Dermis microvascular lymphatic vessel endothelial cell (primary cell): ENCODE measurements around the gene ANGPTL8. TPM values are rescaled to one million over a fixed set of nuclear protein-coding genes. Genes with fewer than 3 reads are reported as not detected.

ENCODE experiments used
- DNase-seq, 2 donors: peaks; one replicate each; pipeline versions ENCODE4 v3.0.0 to v3.0.0-alpha.2; 2010; ENCODE audit warnings: low read depth in 2 of 2
- total RNA-seq: library from RNA; depleted of rRNA; stranded (reverse); fragments of >200 nt; gene quantifications from 2 replicates; pipeline ENCODE4 v1.2.1, GENCODE V29; 2014

ANGPTL8 gene
- total RNA-seq, 1 donor from 2014 or later = not detected

DNA sequence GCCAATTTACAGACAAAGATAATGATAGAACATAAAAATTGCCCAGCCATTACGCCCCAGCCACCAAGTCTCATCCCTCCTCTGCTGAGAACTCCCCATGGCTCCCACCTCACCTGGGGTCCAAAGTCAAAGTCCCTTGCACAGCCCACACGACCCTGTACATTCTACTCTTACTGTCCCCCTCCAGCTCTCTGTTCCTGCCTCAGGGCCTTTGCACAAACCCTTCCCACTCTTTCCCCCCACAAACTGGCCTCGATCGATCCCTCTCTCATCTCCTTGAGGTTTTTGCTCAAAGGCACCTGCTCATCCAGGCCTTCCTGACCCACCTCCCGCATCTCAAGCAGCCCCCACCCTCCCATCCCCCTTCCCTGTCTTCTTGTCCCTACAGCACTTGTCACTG, 21.6 kb downstream of the ANGPTL8 start:
- no peak for DNase-seq

DNA sequence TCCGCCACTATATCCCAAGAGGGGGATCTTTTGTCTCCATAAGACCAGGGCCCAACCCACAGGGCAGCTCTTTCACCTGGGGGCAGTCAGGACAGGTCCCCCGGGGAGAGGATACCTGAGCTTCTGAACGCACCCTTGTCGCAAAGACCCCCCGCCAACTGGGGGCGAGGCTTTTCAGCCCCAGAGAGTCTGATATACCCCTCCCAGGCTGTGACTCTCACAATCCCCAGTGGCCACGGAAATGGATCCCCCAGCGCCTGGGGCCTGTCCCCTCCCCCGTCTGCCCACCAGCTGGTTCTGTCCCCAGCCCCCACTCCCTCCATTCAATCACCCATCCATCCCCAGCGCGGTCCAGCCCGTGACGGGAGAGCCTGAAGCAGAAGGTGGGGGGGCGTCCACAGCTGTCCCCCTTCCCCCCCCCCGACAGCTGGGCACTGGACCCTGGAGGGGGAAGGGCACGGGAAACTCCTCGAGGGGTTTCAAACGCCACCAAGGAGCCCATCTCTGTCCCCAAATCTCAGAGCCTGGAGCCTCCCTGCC, 22.1 kb downstream of the ANGPTL8 start:
- no peak for DNase-seq

DNA sequence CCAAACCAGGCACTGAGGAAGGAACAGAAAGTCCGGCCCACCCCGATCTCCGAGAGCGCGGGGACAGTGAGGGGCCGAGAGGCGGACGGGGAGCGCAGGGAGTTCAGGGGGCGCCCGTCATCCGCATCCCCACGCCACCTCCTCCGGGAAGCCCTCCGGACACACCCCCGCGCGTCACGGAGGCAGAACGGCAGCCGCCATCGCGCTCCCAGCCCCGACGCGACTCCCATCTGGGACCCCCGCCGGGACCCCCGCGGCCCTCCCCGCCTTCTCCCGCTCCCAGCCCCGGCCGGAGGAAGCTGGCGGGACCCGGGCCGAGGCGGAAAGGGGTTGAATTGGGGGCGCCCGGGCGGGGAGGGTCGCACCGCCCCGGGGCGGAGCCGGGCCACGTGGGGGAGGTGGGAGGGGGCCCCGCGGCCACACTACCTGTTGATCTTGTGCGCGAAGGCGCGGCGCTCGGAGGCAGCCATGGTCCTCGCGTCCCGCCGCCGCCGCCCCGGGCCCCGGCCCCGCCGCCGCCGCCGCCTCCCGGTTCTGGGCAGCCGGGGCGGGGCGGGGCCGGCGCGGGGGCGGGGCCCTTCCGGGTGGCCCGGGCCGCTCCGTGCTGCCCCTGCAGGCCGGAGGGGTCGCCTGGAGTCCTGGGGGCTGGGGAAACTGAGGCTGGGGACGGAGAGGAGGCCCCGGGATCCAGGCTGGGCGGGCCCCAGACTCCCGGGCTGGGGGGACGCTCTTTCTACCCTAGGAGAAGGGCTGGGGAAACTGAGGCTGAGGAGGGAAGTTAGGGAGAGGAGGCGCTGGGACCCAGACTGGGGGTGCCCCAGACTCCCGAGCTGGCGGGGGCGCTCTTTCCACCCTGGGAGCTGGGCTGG, 22.8 kb downstream of the ANGPTL8 start, which contains the start of gene DOCK6:
DOCK6 (minus strand) TSS at position 554 of the 869 bp plus-strand sequence; CDS start at position 470, 84 bp downstream.
- DNase-seq = peak in 1 of 2 donors; percentile 43

DNA sequence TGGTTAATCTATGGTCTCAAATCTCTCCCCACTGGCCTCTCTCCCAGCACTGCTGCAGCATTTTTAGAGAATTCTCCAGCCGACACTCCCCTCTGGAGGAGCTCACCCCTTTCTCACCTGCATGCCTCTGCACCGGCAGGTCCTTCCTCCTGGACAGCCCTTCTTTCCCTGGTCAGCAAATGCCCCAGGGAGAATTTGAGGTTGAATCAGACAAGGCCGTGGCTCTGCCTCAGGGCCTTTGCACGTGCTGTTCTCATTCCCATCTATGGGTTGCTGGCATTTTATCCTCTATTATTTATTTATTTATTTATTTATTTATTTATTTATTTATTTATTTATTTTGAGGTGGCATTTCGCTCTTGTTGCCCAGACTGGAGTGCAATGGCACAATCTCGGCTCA, 24.3 kb downstream of the ANGPTL8 start:
- DNase-seq = no peak

DNA sequence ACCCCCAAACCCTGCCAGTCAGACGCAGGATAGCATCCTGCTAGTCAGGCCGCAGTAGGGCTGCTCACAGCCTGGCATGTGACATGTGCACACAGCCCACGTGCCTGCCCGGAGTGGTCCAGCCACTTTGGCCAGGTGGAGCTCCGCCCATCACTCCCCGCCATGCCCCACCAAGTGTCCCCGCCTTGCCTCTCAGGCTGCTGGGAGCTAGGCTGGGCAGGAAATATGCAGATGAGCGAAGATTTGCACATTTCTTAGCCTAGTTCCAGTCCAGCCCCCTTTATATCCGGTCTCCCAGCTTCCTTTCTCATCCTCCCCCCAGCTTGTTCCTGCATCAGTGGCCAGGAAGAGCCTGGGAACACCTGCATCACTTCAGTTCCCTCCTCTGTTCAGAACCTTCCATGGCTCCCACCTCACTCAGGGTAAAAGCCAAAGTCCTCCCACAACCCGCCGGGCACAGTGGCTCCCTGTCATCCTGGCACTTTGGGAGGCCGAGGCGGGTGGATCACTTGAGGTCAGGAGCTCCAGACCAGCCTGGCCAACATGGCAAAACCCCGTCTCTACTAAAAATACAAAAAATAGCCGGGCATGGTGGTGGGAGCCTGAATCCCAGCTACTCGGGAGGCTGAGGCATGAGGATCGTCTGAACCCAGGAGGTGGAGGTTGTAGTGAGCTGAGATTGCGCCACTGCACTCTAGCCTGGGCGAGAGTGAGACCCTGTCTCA, 25.2 kb downstream of the ANGPTL8 start:
- DNase-seq = peak in 1 of 2 donors; percentile 84

DNA sequence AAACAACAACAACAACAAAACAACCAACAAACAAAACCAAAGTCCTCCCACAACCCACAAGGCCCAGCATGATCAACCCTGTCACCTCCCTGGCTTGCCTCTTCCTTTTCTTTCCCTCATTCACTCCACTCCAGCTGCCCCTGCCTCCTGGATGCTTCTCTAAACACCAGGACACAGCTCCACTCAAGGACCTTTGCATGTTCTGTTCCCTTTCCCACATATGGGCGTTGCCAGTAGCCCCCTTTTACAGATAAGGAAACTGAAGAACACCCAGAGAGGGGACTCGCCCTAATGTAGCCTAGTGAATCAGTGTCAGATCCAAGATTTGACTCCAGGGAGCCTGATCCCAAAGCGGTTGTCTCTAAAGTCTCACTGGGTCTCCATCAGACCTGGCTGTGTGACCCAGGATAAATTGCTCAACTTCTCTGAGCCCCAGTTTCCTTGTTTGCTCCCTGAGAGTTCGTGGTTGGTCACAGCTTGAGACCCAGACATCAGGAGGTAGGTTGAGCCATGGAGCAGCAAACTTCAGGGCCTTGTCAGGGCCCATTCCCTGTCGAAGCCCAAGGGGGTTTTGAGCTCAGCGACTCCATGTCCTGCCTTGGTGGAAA, 25.9 kb downstream of the ANGPTL8 start:
- no peak for DNase-seq

DNA sequence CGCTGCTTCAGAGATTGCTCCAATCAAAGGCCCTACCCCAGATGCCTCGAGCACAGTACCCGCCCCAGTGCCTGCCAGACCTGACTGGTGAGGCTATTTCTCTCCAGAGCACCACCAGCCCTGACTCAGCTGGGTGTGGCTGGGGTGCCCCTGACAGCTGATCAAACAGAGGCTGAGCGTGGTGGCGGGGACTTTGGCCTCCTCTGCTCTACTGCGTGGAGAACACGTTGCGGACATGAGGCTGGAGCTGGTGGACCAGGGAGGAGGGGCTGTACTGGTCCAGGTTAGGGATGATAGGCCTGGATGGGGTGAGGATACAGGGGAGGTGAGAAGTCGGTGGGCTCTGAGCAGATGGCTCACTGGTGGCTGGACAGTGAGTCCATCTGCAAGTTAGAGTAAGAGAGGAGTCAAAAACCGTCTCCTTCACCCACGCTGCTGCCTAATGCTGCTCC, 26.4 kb downstream of the ANGPTL8 start:
- peak in 1 of 2 donors; percentile 75 for DNase-seq

DNA sequence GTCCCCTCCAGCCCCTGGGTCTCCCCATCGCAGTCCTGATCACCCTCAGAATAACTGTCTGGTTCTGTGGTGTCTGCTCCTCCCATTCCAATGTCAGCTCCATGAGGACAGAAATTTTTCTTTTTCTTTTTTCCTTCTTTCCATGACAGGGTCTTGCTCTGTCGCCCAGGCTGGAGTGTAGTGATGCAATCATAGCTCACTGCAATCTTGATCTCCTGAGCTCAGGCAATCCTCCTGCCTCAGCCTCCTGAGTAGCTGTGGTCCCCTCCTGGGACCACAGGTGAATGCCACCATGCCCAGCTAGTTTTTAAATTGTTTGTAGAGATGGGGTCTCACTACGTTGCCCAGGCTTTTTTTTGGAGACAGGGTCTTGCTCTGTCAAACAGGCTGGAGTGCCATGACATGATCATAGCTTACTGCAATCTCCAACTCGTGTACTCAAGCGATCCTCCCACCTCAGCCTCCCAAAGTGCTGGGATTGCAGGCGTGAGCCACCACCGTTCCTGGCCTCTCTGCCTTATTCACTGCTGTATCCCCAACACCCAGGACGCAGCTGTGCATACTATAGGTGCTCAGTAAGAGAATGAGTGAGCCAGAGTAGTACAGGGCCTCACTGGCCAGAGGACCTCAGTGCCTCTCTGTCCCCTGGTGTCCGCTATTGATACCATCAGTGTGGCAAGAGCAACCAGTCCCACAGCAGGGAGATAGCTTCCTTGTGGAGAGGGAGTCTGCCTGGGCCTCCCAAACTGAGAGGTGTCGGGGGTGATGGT, 28.1 kb downstream of the ANGPTL8 start:
- DNase-seq = no peak

DNA sequence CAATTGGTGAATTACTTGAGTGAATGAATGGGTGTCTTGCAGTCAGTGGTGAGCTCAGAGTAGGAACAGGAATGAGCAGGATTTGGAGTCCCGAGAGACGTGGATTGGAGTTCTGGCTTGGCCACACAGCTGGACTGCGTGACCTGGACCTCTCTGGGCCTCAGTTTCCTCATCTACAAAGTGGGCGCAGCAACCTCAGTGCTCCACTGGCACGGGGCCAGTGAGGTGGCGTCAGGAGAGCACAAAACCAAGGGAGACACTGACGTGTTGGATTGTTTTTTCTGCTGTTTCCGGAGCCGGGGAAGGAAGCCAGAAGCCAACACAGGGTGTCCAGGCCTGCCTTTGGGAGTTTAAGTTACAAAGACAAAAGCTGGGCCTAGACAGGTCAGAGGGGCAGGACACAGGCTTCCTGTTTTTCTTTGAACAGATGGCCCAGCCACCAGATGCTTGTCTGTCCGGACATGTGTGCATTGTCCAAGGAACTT, 29.4 kb downstream of the ANGPTL8 start:
- DNase-seq = peak; percentile 100

DNA sequence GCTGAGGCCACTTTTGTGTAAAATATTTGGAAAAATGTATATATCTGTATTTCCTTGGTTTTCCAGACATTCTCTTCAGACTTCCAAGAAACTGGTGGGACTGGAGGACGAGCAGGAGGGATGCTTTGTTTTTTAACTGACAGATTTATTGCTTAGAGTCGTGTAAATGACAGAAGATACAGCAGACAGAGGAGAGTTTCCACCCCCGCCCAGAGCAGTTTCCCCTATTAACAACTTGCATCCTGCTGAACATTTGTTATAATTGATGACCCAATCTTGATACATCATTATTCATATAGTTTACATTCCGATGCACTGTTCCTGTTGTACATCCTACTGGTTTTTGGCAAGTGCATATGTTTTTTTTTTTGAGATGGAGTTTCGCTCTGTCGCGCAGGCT, 30.0 kb downstream of the ANGPTL8 start:
- peak; percentile 95 to 97 for DNase-seq

DNA sequence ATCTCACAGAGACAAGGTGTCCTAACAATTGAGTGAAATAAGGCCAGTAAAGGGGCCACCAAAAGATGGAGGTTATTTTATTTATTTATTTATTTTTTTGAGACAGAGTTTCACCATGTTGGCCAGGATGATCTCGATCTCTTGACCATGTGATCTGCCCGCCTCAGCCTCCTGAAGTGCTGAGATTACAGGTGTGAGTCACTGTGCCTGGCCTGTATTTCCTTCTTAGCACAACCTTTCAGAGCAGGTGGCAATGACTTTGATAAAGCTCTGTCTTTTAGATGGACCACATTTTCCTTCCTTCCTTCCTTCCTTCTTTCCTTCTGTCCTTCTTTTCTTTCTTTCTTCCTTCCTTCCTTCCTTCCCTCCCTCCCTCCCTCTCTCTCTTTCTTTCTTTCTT, 33.9 kb downstream of the ANGPTL8 start:
- no peak for DNase-seq

DNA sequence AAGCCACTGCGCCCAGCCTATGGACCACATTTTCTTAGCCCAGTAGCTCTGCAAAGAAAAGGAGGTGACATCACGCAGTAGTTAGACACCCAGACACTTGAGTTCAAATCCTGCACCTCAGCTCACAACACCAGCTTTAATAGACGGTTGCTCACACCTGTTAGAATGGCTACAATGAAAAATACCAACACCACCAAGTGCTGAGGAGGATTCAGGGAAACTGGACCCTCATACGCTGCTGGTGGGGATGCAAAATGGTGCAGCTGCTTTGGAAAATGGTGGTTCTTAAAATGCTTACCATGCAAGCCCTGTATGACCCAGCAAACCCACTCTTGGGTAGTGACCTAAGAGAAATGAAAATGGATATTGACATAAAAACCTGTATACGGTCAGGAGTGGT, 34.6 kb downstream of the ANGPTL8 start:
- no peak for DNase-seq

DNA sequence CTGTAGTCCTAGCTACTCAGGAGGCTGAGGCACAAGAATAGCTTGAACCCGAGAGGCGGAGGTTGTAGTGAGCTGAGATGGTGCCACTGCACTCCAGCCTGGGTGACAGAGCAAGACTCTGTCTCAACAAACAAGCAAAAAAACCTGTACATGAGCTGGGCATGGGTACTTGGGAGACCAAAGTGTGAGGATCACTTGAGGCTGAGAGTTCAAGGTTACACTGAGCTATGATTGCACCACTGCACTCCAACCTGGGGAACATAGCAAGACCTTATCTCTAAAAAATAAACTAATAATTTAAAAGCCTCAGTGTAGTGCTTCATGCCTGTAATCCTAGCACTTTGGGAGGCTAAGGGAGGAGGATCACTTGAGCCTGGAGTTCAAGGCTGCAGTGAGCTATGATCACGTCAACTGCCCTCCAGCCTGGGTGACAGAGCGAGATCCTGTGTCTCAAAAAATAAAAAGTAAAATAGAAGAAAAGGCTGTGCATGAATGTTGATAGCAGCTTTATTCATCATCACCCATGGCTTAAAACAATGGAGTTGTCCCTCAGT, 35.2 kb downstream of the ANGPTL8 start:
- DNase-seq = no peak

DNA sequence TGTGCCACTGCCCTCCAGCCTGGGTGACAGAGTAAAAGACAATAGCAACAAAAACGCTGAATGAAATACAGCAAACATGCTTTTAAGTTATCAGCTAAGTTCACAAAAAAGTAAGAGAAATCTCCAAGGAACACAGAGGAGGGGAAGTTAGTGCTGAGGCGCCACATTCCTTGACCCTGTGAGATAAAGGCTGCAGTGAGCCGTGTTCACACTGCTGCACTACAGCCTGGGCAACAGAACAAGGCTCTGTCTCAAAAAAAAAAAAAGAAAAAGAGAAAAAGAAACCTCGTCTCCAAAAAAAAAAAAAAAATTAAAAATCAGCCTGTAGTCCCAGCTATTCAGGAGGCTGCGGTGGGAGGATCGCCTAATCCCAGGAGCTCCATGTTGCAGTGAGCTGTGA, 39.3 kb downstream of the ANGPTL8 start:
- no peak for DNase-seq

DNA sequence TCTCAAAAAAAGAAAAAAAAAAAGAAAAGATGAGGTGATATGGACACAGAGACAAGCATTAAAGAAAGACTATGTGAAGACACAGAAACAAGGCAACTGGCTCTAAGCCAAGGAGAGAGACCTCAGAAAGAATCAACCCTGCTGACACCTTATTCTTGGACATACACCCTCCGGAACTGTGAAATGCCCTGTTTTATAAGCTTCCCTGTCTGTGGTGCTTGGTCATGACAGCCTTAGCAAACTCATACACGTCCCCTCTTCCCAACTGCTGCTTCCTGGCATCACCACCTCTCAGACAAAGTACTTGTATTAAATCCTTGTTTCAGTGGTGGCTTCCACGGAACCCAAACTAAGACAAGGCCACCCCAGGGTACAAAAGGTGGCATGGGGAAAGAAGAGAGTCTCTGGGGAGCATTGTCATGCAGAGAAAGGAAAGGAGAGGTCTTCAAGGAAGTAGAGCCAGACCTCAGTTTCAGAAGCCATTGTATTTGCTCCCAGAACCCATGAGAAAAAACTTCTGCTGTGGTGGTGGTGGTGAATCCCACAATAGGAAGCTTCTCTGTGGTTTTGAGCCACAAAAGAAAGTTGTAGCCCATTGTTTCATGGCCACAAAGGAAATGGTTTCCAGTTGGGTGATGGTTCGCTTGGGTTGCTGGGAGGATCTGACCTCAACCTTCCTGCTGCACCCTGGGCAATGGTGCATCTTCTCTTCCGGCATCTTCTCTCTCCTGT, 40.3 kb downstream of the ANGPTL8 start:
- peak in 1 of 2 donors; percentile 48 for DNase-seq

DNA sequence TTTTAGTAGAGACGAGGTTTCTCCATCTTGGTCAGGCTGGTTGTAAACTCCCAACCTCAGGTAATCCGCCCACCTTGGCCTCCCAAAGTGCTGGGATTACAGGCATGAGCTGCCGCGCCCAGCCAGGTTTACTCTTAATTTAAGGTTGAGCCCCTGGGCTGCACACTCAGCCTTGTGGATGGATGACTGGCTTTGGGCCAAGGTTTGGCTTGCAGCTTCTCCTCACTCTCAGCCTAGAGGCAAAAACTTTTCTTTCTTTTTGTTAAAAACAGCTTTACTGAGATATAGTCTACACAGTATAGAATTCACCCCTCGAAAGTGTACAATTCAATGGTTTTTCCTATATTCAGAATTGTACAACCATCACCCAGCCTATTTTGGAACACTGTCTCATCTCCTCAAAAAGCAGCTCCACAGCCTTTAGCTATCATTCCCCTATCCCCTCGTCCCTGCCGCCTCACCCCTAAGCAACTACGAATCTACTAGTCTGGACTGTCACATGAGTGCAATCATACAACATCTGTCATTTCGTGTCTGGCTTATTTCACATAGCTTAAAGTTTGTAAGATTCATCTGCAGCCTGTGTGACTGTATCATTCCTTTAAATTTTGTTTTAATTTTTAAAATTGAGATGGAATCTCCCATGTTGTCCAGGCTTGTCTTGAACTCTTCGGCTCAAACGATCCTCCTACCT, 42.1 kb downstream of the ANGPTL8 start:
- no peak for DNase-seq

DNA sequence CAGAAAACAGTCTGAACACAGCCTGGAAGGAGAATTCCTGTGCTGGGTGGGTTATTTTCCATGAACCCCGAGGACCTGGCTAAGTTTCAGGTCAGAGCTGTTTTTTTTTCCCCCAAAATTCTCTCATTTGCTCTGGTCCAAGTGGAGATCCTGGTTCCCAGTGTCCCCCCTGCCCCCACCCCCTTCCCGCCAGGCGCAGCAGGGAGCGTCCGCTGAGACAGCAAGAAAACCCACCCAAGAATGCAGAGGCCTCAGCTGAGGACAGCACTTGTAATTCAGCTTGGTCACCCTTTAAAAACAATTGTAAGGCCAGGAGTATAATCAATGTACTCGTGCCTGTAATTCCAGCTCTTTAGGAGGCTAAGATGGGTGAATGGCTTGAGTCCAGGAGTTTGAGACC, 45.1 kb downstream of the ANGPTL8 start:
- DNase-seq = no peak

DNA sequence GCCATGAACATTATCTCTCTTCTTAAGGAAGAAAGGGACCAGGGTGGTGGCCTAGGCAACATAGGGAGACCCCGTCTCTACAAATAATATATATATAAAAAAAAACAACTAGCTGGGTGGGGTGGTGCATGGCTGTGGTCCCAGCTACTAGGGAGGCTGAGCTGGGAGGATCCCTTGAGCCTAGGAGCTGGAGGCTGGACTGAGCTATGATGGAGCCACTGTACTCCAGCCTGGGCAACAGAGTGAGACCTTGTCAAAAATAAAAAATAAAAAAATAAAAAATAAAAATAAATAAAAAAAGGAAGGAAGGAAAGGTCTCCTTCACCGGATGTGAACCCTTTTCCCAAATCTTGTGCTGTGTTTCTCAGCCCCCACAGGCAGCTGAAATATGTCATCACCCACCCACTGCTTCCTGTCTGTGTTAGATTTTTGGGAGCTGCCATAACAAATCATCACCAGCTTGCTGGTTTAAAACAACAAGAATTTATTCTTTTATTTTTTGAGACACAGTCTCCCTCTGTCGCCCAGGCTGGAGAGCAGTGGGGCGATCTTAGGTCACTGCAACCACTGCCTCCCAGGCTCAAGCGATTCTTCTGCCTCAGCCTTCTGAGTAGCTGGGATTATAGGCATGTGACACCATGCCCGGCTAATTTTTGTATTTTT, 47.0 kb downstream of the ANGPTL8 start:
- DNase-seq = peak; percentile 37 to 76

DNA sequence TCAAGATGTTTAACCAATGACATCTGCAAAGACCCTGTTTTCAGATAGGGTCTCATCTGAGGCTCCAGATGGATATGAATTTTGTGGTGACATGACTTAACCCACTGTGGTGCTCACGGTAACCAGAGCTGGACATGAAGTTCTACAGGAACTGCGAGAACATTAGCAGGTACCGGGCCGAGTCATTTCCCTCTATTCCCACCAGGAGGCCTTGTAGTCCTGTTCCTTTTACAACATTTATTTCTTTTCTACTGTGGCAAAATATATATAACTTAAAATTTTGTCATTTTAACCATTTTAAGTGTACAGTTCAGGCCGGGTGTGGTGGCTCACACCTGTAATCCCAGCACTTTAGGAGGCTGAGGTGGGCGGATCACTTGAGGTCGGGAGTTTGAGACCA, 48.9 kb downstream of the ANGPTL8 start:
- DNase-seq = peak in 1 of 2 donors; percentile 56
